Islet of Langerhans (tissue), 1 donor: ENCODE results near the gene DENND5B.
"Not testable (repeated sequence)": the region's sequence is repeated elsewhere in the genome, so short reads cannot be mapped to it uniquely, and the experiment has no call there.

Experiments used
- FAIRE-seq: peaks from one replicate; lab custom pipeline; 2011; peaks lifted over from hg19 to GRCh38; lab: Jason Lieb, UNC

Gene DENND5B

DNA sequence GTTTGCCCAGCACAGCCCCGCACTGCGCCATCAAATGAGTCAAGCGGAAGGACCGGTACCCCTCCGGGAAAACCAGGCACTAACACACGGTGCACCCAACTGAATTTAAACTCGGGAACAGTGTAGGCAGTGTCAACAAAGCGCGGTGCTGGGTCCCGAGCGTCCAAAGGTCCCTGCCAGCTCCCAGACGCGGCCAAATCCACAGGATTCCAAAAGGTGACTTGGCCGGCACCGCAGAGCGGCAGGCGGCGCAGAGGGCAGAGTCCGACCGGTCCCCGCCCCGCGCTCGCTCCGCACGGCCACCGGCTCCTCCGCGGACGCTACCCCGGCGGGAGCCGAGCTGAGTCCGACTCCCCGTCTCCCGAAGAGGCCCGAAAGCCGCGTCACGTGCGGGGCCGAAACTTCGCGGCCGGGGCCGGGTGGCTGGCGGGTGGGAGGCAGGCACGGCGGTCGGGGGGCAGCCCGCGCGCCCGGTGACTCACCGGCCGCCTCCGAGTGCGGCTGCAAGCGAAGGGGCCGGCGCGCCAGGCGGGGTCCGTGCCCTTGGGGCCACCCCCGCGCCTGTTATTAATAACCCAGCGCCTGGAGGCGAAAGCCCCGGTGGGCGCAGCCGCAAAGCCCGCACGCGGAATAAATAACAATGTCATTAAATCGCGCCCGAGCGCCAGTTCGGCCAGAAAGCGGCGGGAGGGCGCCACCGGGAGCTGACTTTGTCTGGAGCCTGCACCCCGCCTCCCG is 863 bp downstream of the DENND5B start:
- no peak for FAIRE-seq

DNA sequence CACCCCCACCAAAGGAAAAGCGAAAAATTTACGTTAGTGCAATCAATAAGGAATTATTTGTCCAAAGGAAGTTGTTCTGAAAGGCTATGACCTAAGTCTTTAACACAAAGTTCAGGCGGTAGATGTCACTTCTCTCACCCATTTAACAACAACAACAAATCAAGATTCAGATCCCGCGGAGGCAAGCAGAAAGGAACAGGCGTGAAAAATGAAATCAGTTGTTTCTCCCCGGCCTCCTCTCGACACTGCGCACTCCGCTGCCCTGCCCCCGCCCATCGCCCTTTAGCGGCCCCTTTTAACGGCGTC is 1.4 kb downstream of the DENND5B start:
- no peak for FAIRE-seq

DNA sequence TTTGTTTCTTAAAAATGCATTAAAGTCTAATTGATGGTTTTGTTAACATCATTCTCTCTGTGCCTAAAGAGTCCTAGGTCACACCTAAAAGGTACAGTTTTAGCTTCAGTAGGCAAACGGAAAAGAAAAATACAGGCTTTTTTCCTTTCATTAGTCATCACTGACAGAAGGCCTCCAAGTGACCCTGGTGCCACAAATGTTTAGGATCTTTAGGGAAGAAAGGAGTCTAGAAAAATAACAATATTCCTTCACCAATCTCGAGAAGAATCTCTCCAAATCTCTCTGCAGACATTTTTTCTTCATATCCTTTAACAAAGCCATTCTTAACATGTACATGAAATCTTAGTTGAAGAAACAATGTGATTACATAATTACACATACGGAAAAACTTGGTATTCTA is 2.0 kb downstream of the DENND5B start:
- FAIRE-seq, result no peak

DNA sequence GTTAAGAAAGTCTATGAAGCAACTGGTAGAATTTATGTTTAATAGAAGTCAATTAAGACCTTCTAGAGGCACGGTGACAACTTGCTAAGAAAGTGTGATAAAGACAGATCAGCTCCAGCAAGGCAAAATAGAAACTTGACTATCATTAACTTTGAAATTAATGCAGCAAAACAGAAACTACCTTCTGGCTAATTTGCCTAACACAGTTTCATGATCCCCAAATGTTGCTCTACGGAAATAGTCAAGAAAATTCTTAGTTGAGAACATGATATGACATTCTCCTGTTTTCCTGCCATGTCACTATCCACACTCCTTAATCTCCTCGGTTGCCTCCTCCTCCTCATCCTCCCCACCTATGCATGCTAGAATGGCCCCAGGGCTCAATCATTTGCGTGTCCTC is 4.2 kb downstream of the DENND5B start:
- no peak for FAIRE-seq

DNA sequence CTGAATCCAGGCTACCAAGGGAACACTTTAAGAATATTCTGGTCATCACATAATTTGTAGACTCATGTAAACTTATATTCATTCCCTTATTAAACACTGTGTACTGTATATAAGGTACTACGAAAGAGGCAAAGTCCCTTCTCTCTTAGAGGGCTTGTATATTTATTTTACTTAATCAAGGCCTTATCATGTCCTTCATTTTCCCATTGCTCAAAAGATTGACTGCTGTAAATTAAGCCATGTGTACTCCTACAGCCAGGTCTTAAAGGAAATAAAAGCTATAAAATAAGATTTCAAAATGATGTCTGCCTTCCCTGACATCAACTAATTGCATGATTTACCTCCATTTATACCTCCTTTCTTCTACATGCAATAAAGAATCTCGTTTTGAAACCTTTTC is 5.0 kb downstream of the DENND5B start:
- FAIRE-seq, result no peak

DNA sequence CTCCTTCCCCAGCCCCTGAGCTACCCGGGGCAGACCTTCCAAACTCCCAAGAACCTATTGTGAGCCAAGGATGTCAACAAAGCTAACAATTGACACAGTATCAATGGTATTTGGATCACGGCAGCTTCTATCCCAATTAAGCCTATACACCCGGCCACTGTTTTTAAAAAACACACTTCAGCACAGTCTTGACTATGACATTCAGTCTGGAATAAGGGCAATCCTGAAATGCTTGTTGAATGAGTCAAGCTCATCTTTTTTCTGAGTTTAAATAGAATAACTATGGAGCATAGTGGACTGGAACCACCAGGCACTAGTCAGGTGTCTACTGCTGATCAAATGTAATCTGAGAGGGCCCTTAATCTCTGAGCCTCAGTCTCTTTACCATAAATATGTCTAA is 5.7 kb downstream of the DENND5B start:
- FAIRE-seq, result no peak

DNA sequence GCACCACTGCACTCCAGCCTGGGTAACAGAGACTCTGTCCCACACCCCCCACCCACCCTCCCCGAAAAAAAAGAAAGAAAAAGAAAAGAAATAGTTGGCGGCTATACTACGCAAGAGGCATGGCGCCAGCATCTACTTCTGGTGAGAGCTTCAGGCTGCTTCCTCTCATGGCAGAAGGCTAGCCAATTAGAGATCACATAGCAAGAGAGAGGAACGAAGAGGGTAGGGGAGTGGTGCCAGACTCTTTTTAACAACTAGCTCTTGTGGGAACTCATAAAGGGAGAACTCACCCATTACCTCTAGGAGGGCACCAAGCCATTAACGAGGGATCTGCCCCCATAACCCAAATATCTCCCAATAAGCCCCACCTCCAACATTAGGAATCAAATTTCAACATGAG is 6.2 kb downstream of the DENND5B start:
- no peak for FAIRE-seq

DNA sequence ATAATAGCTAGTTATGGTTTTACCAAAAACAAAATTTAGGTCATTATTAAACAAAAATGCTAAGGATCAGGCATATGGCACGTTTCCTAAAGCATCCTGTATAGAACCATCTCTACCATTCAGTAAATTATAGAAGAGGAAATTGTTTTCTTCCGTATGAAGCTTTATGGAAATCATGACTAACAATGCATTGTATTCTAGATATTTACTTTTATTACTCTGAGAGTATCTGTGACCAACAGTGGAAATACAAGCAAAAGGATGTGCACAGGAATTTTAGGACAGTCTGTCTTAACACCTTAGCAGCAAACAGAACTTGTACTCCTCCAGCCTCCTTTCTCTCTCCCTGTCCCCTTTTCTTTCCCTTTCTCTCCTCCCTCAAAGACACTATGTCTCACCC is 7.1 kb downstream of the DENND5B start:
- FAIRE-seq, result no peak

DNA sequence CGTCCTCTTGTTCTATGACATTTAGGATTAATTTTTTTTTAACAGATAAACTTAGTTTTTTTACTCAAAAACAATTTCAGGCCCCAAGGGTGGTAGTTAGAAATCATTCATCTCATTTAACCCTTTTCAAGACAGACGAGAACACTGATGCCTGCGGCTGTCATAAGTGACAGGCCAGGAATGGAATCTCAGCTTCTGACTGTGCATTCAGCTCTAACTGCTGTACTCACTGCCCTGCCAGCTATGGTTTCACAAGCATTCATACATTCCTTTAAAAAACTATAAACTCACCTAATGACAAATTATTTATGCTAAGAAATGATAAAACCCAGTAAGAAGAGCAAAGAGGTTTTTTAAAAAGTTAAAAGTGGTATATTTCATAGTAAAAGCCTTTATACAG is 8.8 kb downstream of the DENND5B start:
- FAIRE-seq, result no peak

DNA sequence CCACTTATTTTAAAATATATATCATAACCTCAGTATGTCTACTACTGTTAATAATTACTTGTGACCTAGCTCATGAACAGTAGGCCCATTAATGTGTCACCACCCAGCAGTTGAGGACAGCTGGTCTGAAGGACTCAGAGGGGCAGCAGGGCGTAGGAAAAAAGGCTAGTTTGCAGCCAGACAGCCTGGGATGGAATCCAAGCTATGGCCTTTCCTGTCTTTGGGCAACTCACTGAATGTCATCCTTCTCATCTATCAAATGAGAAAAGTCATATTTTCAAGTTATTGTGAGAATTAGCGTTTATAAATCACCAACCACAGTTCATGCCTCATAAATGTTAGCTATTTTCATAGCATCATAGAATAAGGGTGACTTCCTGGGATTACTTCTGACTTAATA is 12.3 kb downstream of the DENND5B start:
- no peak for FAIRE-seq

DNA sequence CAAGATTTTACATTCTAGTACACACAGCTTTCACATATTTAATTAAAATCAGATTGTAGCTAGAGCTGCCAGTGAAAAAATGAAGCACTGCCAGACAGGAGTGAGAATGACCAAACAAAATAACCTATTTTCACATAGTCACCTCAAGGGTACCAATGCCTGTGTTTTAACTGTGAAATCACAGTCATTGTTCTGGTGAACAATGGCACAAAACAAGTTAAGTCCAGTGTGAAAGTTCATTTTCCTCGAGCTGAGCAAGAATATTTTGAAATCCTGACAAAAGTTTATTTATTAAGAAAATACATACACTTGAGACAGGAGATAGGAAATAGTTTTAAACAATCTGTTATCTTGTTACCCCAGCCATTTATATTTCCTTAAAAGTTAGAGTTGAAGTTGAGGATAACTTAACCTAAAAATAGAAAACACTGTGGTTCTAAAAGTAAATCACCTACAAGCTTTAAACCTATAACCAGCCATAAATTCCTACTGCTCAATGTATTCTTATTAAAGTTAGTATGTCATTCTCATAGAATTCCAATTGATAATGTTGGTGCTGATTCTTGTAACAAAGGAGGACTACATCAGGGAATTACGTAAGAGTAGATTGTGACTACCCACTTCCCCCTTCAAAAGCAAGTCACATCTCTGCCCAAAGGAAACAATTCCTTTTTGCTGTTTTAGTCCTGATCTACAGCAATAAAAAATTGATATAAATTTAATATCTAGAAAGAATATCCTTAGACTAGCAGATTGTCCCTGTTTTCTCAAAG is 15.9 kb downstream of the DENND5B start:
- no peak for FAIRE-seq

DNA sequence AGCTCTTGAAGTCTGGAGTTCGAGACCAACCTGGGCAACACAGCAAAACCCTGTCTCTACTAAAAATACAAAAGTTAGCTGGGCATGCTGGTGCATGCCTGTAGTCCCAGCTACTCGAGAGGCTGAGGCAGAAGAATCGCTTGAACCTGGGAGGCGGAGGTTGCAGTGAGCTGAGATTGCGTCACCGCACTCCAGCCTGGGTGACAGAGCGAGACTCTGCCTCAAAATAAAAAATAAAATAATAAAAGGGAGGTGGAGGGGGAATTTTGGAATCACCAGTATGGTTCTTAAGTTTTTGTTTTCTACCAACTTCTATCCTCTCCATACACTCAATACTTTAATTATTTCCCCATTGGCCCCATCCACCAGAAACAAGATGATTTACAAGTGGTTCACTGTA is 16.6 kb downstream of the DENND5B start:
- not testable (repeated sequence) for FAIRE-seq

DNA sequence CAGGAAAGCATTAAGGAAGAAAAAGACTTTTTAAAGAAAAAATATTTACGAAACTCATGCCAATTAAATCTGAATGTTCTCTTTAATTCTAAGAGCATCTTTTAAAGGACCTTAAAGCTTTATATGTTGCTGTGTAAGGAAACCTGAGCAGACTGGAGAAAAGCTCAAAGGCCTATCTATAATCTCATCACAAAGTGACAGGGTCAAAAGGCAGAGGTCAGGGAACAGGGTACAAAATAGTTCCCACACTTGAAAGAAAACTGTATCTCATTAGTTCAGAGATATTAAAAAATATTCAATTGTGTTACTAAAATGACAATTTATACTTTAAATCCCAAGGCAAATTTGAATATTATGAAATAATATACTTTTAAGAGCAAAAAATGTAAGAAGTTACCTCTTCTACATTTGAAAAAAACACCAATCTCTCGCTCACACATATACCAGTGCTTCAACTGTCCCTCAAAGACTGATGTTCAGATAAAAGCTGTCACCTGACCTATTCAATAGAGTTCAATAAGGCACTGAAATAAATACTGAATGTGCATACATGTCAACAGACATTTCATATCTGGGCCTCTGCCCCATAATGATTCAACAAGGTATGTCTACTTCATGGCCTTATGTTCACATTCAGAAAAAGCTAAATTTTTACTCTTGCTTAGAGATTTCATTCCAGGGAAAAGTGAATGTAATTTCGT is 17.9 kb downstream of the DENND5B start:
- FAIRE-seq, result no peak

DNA sequence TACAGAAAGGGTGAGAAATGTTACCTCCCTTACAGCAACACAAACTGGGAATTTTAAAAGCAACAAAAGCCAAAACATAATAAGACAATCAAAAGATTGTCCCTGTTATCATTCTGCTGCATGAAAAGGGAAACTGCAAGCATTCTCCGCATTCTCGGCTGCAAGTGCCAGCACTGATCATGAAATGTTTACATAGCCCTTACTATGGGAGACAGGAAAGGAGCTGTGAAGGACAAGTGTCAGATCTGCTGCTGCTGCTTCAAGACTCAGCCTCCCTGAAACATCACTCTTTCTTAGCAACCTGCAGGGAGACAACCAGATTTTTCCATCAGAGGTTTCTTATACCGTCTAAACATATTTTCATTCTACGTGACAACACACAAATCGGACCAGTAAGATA is 20.1 kb downstream of the DENND5B start:
- no peak for FAIRE-seq

DNA sequence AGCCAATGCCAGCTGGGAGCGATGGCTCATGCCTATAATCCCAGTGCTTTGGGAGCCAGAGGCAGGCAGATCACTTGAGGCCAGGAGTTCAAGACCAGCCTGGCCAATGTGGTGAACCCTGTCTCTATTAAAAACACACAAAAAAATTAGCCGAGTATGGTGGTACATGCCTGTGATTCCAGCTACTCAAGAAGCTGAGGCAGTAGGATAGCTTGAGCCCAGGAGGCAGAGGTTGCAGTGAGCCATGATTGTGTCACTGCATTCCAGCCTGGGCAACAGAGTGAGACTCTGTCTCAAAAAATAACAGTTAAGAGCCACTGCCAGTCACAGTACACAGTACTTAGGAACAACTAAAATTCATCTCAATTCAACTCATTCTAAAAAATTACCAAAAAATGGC is 21.4 kb downstream of the DENND5B start:
- FAIRE-seq, result not testable (repeated sequence)

DNA sequence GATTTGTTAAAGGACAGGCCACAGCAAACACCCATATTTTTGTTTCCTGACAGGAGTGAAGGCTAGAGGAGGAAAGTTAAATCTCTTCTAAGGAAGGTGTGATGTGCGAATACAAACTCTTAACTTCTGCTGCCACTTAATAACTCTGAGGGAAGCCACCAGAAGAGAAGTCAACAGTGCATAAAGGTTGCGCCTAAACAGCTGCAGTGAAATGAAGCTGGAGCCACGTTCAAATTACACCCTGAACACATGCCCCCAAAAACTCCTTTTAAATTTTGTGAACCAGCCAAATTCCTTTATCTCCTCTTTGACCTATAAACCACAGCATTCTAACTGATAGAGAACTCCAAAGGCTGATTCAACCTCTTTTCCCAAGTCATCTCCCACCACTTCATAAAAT is 22.4 kb downstream of the DENND5B start:
- FAIRE-seq, result no peak

DNA sequence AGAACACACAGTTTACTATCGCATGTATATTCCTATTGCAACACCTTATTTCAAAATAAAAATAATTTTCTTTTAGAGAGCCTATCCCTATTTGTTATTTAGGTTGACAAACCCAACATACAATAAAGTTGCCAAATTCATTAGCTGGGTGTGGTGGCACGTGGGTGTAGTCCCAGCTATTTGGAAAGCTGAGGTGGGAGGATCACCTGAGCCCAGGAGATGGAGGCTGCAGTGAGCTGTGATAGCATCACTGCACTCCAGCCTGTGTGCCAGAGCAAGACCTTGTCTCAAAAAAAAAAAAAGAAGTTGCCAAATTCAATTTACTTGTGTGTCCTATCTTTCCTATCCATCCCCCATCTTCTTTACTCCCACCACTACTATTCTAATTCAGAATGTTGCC is 23.9 kb downstream of the DENND5B start:
- FAIRE-seq, result no peak

DNA sequence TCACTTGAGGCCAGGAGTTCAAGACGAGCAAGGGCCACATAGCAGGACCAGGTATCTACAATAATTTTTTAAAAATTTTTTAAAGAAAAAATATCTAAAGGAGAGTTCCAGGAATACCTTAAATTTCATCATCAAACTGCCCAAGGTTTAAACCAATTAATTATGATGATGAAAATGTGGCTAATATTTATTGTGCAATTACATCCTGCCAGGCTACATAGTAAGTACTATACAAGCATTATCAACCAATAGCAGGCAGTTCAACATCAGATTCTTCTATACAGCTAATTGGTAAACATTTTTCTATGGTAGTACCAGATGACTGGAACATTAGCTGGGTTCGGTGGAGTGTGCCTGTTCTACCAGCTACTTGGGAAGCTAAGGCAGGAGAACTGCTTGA is 24.4 kb downstream of the DENND5B start:
- no peak for FAIRE-seq

DNA sequence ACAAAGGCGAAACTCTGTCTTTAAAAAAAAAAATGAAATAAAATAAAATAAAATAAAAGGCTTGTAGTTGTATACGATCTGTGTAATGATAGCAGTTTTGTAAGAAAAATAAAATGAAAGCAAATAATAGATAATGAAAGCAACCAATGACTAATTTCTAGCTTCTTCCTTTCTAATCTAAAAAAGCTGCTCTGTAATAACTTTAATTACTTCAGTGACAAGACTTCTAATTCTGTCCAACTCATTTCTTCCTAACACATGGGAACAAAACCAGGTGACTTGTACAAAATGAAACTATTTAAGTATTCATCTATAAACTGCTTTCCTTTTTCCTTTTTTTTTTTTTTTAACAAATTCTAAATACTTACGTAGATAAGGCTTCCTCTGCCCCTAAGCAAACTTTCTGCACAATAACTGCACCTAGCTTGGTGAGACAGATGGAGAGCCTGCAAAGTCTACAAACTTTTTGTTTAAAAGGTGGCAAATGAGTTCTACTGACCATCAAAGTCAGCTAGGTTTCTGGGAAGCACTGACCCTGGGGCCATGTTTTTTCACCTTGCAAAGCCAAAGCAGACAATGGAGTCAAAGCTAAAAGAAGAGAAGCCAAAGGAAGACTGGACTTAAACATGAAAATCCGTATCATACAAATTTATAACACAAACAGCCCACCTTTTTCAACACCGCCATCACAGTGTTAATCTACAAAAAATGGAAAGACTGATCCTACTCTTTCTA is 28.2 kb downstream of the DENND5B start:
- FAIRE-seq, result no peak

DNA sequence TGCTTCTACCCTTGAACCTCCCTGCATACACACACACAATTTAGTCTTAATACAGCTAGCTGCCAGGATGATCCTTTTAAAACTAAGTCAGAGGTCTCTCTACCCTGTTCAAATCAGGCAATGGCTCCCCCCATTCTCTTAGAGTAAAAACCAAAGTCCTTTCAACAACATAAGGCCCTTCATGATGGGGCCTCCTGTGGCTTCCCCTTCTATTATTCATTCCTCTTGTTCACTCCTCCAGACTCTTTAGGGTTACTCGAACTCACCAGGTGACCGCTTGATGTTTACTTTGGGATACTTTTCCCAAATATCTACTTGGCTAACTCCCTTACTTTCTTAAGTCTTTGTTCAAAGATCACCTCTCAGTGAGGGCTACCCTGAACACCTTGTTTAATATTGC is 30.4 kb downstream of the DENND5B start:
- FAIRE-seq, result no peak

DNA sequence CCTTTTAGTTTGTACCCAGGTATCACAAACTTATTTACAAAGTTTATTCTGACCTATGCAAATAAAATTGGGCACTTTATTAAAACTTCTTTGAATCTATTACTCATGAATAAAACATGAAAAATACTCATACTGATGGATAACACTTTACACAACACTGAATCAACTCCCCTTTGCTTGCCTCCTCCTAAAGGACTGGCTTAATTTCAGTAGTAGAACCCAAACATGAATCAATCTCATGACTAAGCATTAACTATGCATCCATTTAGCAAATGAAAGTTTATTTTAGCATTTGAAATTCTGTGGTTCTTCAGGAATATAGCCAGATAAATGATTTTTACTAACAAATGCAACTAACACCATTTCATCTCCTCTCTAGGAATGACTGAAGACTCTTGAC is 32.4 kb downstream of the DENND5B start:
- FAIRE-seq, result no peak

DNA sequence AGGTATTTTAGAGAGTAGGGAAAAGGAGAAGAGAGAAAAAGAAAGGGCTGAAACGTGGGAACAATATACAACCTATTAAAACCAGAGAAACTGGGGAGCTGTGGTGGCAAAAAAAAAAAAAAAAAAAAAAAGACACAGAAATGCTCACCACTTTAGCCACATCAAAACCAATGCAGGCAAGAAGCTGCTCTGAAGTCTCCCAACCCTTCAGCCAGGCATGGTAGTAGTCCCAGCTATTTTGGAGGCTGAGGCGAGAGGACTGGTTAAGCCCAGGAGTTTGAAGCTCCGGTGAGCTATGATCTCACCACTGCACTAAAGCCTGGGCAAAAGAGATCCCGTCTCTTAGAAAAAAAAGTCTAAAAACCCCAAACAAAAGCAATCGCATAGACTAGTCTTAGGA is 33.2 kb downstream of the DENND5B start:
- FAIRE-seq, result no peak

DNA sequence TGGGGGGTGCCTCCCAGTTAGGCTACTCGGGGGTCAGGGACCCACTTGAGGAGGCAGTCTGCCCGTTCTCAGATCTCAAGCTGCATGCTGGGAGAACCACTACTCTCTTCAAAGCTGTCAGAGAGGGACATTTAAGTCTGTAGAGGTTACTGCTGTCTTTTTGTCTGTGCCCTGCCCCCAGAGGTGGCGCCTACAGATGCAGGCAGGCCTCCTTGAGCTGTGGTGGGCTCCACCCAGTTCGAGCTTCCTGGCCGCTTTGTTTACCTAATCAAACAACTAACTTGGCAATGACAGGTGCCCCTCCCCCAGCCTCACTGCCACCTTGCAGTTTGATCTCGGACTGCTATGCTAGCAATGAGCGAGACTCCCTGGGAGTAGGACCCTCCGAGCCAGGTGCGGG is 35.5 kb downstream of the DENND5B start:
- not testable (repeated sequence) for FAIRE-seq
